ENCODE measurements around the gene FETUB. TPM values are rescaled to one million over a fixed set of nuclear protein-coding genes. Genes with fewer than 3 reads are reported as not detected.

Gene FETUB
- total RNA-seq, 1 donor from 2014 or later: not detected

DNA sequence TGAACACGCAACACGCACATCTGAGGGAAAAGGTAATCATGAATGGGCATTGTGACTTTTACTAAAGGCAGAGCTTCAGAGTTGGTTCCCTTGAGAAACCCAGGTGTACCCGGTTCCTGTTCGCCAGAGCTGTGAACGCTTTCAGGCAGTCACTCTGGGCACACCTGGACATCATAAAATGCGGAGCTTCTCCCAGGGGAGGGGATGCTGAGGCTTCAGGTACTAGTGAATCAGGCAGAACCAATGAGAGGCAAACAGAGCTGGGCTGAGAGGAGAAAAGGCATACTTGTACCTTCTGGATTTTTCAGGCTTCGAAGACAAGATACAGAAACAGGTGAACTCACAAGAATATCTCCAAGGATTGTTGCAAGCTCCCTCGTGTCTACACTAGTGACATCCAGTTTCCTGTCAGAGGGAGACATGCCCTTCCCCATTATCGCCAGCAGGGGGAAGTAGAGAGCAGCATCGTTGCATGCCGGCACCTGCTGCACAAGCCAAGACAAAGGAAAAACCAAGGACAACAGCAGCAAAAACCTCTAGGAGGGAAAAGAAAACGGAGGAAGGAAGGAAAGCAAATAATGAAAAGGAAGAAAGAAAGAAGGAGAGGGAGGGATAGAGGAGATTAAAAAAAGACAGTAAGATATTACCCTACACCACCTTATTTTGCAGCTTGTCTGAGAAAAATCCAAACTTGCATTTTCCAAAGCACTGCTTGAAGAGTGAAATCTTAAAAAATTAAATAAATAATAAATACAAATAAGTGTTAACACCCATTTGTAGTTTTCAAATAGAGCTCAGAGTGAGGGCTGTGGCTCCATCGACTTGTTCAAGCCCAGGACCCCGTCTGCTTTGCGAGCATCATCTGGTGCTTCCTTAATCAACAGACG lies 25.4 kb upstream of the FETUB start:
- peaks cover 22% of the 10 kb centered on the region for H3K27me3 ChIP-seq
- no peaks in the 10 kb centered on the region for H3K9me3 ChIP-seq
- TF ChIP-seq, protein P1, sequence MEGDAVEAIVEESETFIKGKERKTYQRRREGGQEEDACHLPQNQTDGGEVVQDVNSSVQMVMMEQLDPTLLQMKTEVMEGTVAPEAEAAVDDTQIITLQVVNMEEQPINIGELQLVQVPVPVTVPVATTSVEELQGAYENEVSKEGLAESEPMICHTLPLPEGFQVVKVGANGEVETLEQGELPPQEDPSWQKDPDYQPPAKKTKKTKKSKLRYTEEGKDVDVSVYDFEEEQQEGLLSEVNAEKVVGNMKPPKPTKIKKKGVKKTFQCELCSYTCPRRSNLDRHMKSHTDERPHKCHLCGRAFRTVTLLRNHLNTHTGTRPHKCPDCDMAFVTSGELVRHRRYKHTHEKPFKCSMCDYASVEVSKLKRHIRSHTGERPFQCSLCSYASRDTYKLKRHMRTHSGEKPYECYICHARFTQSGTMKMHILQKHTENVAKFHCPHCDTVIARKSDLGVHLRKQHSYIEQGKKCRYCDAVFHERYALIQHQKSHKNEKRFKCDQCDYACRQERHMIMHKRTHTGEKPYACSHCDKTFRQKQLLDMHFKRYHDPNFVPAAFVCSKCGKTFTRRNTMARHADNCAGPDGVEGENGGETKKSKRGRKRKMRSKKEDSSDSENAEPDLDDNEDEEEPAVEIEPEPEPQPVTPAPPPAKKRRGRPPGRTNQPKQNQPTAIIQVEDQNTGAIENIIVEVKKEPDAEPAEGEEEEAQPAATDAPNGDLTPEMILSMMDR (IDR thresholded peaks at IDR 0.05): peak; percentile 98
- ATAC-seq: peak; percentile 83
- H3K4me1 ChIP-seq: no peaks in the 10 kb centered on the region
- no peaks in the 10 kb centered on the region for H3K36me3 ChIP-seq
- H3K4me3 ChIP-seq: no peak overlapping the region
- peak; percentile 71 for DNase-seq
- intact Hi-C loops (cut with DNase I): loop anchor here (5.0 kb wide), 1 partner anchor 202 kb away; no protein-coding TSS in a partner anchor
- H3K27ac ChIP-seq: no peak overlapping the region

DNA sequence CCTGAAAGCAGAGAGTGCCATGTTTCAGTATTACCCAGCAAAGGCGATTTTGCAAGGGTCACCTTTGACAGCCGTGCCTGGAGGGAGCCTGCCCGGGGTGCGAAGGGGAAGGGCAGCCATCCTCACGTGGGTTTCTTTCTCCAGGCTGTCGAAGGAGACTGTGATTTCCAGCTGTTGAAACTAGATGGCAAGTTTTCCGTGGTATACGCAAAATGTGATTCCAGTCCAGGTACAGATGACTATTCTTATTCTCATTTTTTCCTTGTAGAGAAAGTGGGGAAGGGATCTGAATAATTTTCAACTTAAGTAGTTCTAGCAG lies 23.9 kb upstream of the FETUB start:
- no peak for ATAC-seq

DNA sequence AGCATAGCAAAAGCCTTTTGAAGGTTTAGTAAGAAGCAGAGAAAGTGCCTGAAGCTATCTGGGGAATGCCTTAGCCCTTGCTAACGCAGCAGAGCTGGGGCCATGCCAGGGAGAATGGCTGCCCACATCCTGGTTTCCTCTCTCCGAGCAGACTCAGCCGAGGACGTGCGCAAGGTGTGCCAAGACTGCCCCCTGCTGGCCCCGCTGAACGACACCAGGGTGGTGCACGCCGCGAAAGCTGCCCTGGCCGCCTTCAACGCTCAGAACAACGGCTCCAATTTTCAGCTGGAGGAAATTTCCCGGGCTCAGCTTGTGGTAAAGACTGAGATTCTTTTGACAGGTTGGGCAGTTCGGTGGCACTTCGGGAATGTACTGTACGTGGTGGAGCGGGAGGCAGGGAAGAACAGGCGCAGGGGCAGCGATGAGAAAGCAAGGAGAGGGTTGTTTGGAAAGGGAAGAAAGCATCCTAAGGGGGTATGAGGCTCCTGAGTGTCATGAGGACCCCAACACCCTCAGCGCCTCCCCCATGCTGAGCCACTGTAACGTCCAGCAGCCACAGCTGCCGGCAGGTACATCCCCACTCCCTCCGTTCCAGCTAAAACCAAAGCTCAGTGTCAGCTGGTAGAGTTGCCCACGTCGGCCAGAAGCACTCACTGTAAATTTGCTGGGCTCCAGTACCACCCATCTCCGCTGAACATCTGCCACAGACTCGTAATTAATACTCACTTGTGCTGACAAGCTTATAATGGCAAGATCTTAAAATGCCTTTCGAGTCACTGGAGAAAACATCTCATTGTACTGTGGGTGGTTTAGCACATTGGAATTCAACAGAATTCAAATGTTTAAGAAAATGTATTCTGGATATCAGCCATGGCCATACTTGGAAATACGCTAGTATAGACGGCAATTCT lies 22.9 kb upstream of the FETUB start:
- Histone ChIP-seq H3K4me3 (no peak overlapping the region), H3K9me3 (no peaks in the 10 kb centered on the region), H3K27ac (no peak overlapping the region), H3K36me3 (no peaks in the 10 kb centered on the region), H3K4me1 (no peaks in the 10 kb centered on the region), H3K27me3 (peaks cover 22% of the 10 kb centered on the region)
- DNase-seq: peak; percentile 94
- intact Hi-C loops (cut with DNase I): no loop called here
- peak; percentile 98 for ATAC-seq
- TF ChIP-seq, protein P1 (IDR thresholded peaks at IDR 0.05): peak; percentile 87

More for the DNA sequence above, 23.9 kb upstream of the FETUB start:
- DNase-seq: no peak
- no peaks in the 10 kb centered on the region for H3K4me1 ChIP-seq
- H3K27ac ChIP-seq: no peak overlapping the region
- H3K36me3 ChIP-seq: no peaks in the 10 kb centered on the region
- peaks cover 22% of the 10 kb centered on the region for H3K27me3 ChIP-seq
- H3K9me3 ChIP-seq: no peaks in the 10 kb centered on the region
- intact Hi-C loops (cut with DNase I): no loop called here
- TF ChIP-seq, protein P1 (IDR thresholded peaks at IDR 0.05): no peak
- H3K4me3 ChIP-seq: no peak overlapping the region

DNA sequence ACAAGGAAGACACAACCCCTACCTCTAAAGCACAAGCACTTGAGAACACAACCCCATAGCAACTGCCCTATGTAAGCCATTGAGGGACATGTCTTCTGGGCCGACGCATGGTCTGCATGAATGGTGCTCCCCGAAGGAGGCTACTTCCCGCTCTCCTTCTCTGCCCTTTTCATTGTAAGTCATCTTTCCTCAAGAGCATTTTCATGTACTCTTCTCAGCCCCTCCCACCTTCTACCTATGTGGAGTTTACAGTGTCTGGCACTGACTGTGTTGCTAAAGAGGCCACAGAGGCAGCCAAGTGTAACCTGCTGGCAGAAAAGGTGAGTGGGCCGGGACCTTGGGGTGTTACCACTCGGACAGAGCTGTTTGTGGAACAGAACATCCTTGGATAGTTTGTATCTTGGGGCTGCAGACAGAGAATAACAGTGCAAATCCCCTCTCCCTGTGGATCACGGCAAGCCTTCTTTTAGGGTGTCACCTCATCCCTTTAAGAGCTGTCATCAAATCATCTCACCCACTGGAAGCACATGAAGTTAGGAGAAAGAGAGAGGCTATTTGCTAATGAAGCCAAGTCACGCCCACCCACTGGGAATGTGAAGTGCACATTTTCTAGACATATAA lies 21.8 kb upstream of the FETUB start:
- DNase-seq (no peak), ATAC-seq (no peak)
- TF ChIP-seq, protein P1 (IDR thresholded peaks at IDR 0.05): no peak
- H3K4me1 ChIP-seq: no peaks in the 10 kb centered on the region
- H3K9me3 ChIP-seq: no peaks in the 10 kb centered on the region
- no peak overlapping the region for H3K27ac ChIP-seq
- intact Hi-C loops (cut with DNase I): no loop called here
- no peak overlapping the region for H3K4me3 ChIP-seq
- H3K36me3 ChIP-seq: no peaks in the 10 kb centered on the region
- peaks cover 23% of the 10 kb centered on the region for H3K27me3 ChIP-seq

DNA sequence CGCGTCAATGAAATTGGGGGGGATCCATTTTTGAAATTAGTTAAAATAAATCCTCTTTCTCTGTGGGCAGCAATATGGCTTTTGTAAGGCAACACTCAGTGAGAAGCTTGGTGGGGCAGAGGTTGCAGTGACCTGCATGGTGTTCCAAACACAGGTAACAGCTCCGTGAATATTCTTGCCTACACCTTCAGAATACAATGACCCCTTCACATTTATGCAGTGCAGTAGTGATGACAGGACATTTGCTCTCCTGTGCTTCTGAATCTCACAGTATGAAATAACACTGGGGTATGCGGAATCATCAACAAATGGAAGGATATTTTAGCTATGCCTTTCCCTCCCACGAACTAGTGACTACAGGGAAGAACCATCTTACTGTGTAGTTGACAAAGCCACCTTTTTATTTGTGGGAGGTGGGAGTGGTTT lies 20.4 kb upstream of the FETUB start:
- ATAC-seq (no peak), DNase-seq (no peak)
- H3K4me1 ChIP-seq: no peaks in the 10 kb centered on the region
- intact Hi-C loops (cut with DNase I): no loop called here
- H3K27ac ChIP-seq: no peak overlapping the region
- no peak overlapping the region for H3K4me3 ChIP-seq
- peaks cover 20% of the 10 kb centered on the region for H3K27me3 ChIP-seq
- no peaks in the 10 kb centered on the region for H3K36me3 ChIP-seq
- TF ChIP-seq, protein P1 (IDR thresholded peaks at IDR 0.05): no peak
- H3K9me3 ChIP-seq: no peaks in the 10 kb centered on the region

Measured in upper lobe of right lung (tissue), 1 donor.